SU-DHL-6 (cell line): ENCODE results near the gene POLK.

ENCODE experiments used
- EZH2phosphoT487 ChIP-seq: fragments of 200-600 bp; sonication (generic), shearing (Covaris generic); conservative IDR thresholded peaks from 2 replicates; pipeline ENCODE4 v1.6.1; 2018; ENCODE audit warnings: mild to moderate bottlenecking, antibody characterized with exemption, low read length, moderate library complexity, mixed read lengths
- TF ChIP-seq, protein P1 (sequence below): fragments of 200-600 bp; sonication (generic); IDR thresholded peaks from one replicate; pipeline ENCODE4 v1.5.1; 2017; ENCODE audit warnings: antibody characterized with exemption, mild to moderate bottlenecking, low read length, moderate library complexity; ENCODE audit not compliant: insufficient read depth, poor library complexity, severe bottlenecking

- TF ChIP-seq, protein P1, sequence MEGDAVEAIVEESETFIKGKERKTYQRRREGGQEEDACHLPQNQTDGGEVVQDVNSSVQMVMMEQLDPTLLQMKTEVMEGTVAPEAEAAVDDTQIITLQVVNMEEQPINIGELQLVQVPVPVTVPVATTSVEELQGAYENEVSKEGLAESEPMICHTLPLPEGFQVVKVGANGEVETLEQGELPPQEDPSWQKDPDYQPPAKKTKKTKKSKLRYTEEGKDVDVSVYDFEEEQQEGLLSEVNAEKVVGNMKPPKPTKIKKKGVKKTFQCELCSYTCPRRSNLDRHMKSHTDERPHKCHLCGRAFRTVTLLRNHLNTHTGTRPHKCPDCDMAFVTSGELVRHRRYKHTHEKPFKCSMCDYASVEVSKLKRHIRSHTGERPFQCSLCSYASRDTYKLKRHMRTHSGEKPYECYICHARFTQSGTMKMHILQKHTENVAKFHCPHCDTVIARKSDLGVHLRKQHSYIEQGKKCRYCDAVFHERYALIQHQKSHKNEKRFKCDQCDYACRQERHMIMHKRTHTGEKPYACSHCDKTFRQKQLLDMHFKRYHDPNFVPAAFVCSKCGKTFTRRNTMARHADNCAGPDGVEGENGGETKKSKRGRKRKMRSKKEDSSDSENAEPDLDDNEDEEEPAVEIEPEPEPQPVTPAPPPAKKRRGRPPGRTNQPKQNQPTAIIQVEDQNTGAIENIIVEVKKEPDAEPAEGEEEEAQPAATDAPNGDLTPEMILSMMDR = no peak
- no peak for TF ChIP-seq EZH2phosphoT487
Observed at GRCh38 chr5:75498208-75498777, 13.4 kb upstream of the POLK start.
